Fibroblast of lung (primary cell): ENCODE data around the gene MLLT10. TPM values are rescaled to one million over a fixed set of nuclear protein-coding genes. Genes with fewer than 3 reads are reported as not detected.

Source experiments
- DNase-seq, 2 donors: peaks; one replicate each; pipeline versions ENCODE4 v3.0.0 to v3.0.0-alpha.2; 2010; ENCODE audit warnings: low read depth in 2 of 2
- H2AFZ ChIP-seq: 2 replicates; pipeline ENCODE4 v1.5.1; 2012; ENCODE audit warnings: low read length, control low read depth, inconsistent platforms
- H3K27ac ChIP-seq: 2 replicates; pipeline ENCODE4 v1.5.1; 2011; ENCODE audit warnings: low read length, control low read depth; ENCODE audit not compliant: insufficient read depth
- H3K27me3 ChIP-seq: 2 replicates; pipeline ENCODE4 v1.5.1; 2011; ENCODE audit warnings: mild to moderate bottlenecking, low read length; ENCODE audit not compliant: control insufficient read depth, insufficient read depth
- H3K36me3 ChIP-seq: 2 replicates; pipeline ENCODE4 v1.5.1; 2011; ENCODE audit warnings: low read length; ENCODE audit not compliant: control insufficient read depth, insufficient read depth
- H3K4me1 ChIP-seq: 2 replicates; pipeline ENCODE4 v1.5.1; 2011; ENCODE audit warnings: low read length; ENCODE audit not compliant: control insufficient read depth, insufficient read depth; ENCODE audit errors: extremely low read depth
- H3K4me2 ChIP-seq: 2 replicates; pipeline ENCODE4 v1.5.1; 2011; ENCODE audit warnings: low read length, control low read depth; ENCODE audit not compliant: insufficient read depth; ENCODE audit errors: extremely low read depth
- H3K4me3 ChIP-seq, 4 experiments: fragments of 200-600 bp in 1 of 4; sonication (generic) in 1 of 4; replicated peaks in 1 of 4; 2 replicates each; pipeline ENCODE4 v1.5.1; 2011 to 2016; ENCODE audit warnings: low read length in 4 of 4, low read depth in 3 of 4, mild to moderate bottlenecking in 3 of 4, control low read depth in 2 of 4, inconsistent platforms in 1 of 4, mixed read lengths in 1 of 4; ENCODE audit not compliant: insufficient read depth in 1 of 4; ENCODE audit errors: control extremely low read depth in 1 of 4
- H3K79me2 ChIP-seq: 2 replicates; pipeline ENCODE4 v1.5.1; 2012; ENCODE audit warnings: mild to moderate bottlenecking, low read length, inconsistent platforms; ENCODE audit not compliant: control insufficient read depth, insufficient read depth
- H3K9ac ChIP-seq: 2 replicates; pipeline ENCODE4 v1.5.1; 2011; ENCODE audit warnings: mild to moderate bottlenecking, low read length, control low read depth; ENCODE audit not compliant: insufficient read depth
- H3K9me3 ChIP-seq: 2 replicates; pipeline ENCODE4 v1.5.1; 2012; ENCODE audit warnings: low read depth, low read length; ENCODE audit not compliant: control insufficient read depth, insufficient read depth
- H4K20me1 ChIP-seq: 2 replicates; pipeline ENCODE4 v1.5.1; 2011; ENCODE audit warnings: low read length; ENCODE audit not compliant: control insufficient read depth, insufficient read depth; ENCODE audit errors: extremely low read depth
- CTCF ChIP-seq, 2 donors: IDR thresholded peaks in 1 of 2; conservative IDR thresholded peaks in 1 of 2; 1 replicate in 1 of 2; 2 replicates in 1 of 2; pipeline ENCODE4 v1.5.1; 2011 to 2012; ENCODE audit warnings: low read length in 2 of 2, control low read depth in 1 of 2, inconsistent platforms in 1 of 2, low read depth in 1 of 2, mild to moderate bottlenecking in 1 of 2
- EZH2 ChIP-seq: IDR thresholded peaks from 2 replicates; pipeline ENCODE4 v1.5.1; 2012; ENCODE audit warnings: low read length, control low read depth, mild to moderate bottlenecking; ENCODE audit errors: missing control alignments
- polyA plus RNA-seq, 2 donors: library from polyadenylated mRNA; depleted of rRNA in 1 of 2; stranded (reverse) in 1 of 2; unstranded in 1 of 2; fragments of >200 nt; gene quantifications; 2 replicates each; pipeline ENCODE4 v1.2.1, GENCODE V29; 2011 to 2012; ENCODE audit warnings: missing spikeins in 1 of 2
- total RNA-seq: library from RNA; depleted of rRNA; stranded (reverse); fragments of >200 nt; gene quantifications from 2 replicates; pipeline ENCODE4 v1.2.1, GENCODE V29; 2014

Gene MLLT10
- total and polyA plus RNA-seq, 2 donors (not counting 1 experiment from before 2014, with no cell fraction given), result 25.6 to 56.3 TPM

DNA sequence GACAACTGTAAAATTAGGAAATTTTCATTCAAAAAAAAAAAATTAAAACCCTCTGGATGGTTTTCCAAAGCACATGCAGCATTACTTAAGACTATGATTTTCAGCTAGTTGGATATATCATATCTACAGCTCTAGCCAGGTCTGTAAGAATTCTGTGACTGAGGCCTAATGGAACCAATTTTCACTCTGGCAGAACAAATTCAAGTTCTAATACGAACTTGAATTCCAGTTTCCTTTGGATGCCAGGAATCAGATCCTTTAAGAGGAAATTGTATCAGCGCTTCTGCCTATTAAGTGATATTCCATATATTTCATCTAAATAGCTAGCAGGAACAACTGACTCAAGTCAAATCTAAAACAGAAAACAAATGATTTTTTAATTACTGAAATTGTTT is 43.3 kb upstream of the MLLT10 start:
- TF ChIP-seq CTCF (conservative IDR thresholded peaks at IDR 0.05 in 1 of 2, IDR thresholded peaks at IDR 0.05 in 1 of 2; ENCODE audit: low read depth in 1 of 2, low read length in 2 of 2) (no peak), EZH2 (no peak)
- no peak overlapping the region for H3K27ac ChIP-seq
- no peaks in the 10 kb centered on the region for H4K20me1 ChIP-seq
- no peaks in the 10 kb centered on the region for H3K27me3 ChIP-seq
- H3K4me3 ChIP-seq, result no peak overlapping the region
- H3K9me3 ChIP-seq, result no peaks in the 10 kb centered on the region
- no peak overlapping the region for H3K4me2 ChIP-seq
- peaks cover 2% of the 10 kb centered on the region for H3K4me1 ChIP-seq
- H3K36me3 ChIP-seq, result no peaks in the 10 kb centered on the region
- H3K79me2 ChIP-seq, result no peaks in the 10 kb centered on the region
- no peak for DNase-seq
- H2AFZ ChIP-seq, result no peak overlapping the region
- no peak overlapping the region for H3K9ac ChIP-seq

GRCh38 chr10:21492421-21492820 is 41.6 kb upstream of the MLLT10 start:
- H4K20me1 ChIP-seq, result no peaks in the 10 kb centered on the region
- H3K27ac ChIP-seq, result no peak overlapping the region
- no peak overlapping the region for H3K4me2 ChIP-seq
- H3K4me1 ChIP-seq, result peaks cover 2% of the 10 kb centered on the region
- TF ChIP-seq CTCF (conservative IDR thresholded peaks at IDR 0.05 in 1 of 2, IDR thresholded peaks at IDR 0.05 in 1 of 2; ENCODE audit: low read depth in 1 of 2, low read length in 2 of 2), result no peak
- no peak for TF ChIP-seq EZH2
- no peaks in the 10 kb centered on the region for H3K27me3 ChIP-seq
- no peaks in the 10 kb centered on the region for H3K79me2 ChIP-seq
- no peak overlapping the region for H2AFZ ChIP-seq
- no peaks in the 10 kb centered on the region for H3K36me3 ChIP-seq
- no peak for DNase-seq
- no peak overlapping the region for H3K9ac ChIP-seq
- H3K9me3 ChIP-seq, result no peaks in the 10 kb centered on the region
- no peak overlapping the region for H3K4me3 ChIP-seq

DNA sequence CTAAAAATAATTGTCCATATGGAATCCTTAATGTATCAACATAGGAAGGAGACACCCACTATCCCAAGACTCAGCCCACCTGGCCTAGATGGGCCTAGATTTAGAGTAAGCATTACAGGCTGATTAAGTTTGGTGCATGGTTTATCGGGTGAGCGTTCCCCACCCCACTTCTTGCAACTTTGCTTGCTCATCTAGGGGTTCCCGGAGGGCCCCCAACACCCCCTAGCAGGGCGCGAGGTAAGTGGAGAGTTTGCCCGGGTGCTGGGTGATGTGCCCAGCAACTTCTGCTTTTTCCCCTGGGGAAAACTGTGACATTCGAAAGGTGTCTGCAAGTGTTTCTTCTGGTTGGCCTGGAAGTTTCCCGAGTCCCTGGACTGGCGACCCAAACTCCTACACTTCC is 40.2 kb upstream of the MLLT10 start:
- Histone ChIP-seq H2AFZ (peak overlapping the region; percentile 66), H3K27ac (no peak overlapping the region), H3K27me3 (no peaks in the 10 kb centered on the region), H3K9me3 (no peaks in the 10 kb centered on the region), H3K4me3 (peak overlapping the region in 1 of 4 experiments; percentile 83), H3K79me2 (no peaks in the 10 kb centered on the region), H3K4me2 (no peak overlapping the region), H3K9ac (no peak overlapping the region), H3K36me3 (no peaks in the 10 kb centered on the region), H4K20me1 (no peaks in the 10 kb centered on the region), H3K4me1 (peaks cover 2% of the 10 kb centered on the region)
- TF ChIP-seq CTCF (conservative IDR thresholded peaks at IDR 0.05 in 1 of 2, IDR thresholded peaks at IDR 0.05 in 1 of 2; ENCODE audit: low read depth in 1 of 2, low read length in 2 of 2) (no peak), EZH2 (no peak)
- no peak for DNase-seq
